GM12872 (cell line): Measurements from ENCODE around the gene VPS45.
A peak's percentile ranks its signal among the peaks of the same experiment; 100 is the strongest.

Experiments
- CTCF ChIP-seq: IDR thresholded peaks from 3 replicates; pipeline ENCODE4 v1.5.1; 2011; ENCODE audit warnings: low read depth, mild to moderate bottlenecking, low read length, moderate library complexity; ENCODE audit not compliant: insufficient read depth

Gene VPS45

GRCh38 chr1:150161747-150162581 is 94.4 kb downstream of the VPS45 start:
- TF ChIP-seq CTCF = peak; percentile 55; the same call in 2 of the 3 replicates

- TF ChIP-seq CTCF = no peak
These were observed 94.9 kb downstream of the VPS45 start for GRCh38 chr1:150162582-150162861.

GRCh38 chr1:150162862-150163706 is 95.5 kb downstream of the VPS45 start:
- no peak for TF ChIP-seq CTCF

- TF ChIP-seq CTCF = no peak
These were observed 96.6 kb downstream of the VPS45 start for GRCh38 chr1:150164224-150164623.

GRCh38 chr1:150164779-150165178 is 97.2 kb downstream of the VPS45 start:
- TF ChIP-seq CTCF = no peak

- peak; percentile 87 for TF ChIP-seq CTCF
These were observed 98.3 kb downstream of the VPS45 start for GRCh38 chr1:150165622-150166612.
